NB4 (cell line): Measurements from ENCODE around the gene SLC24A4.

Experiments
- DNase-seq: peaks from one replicate; pipeline ENCODE4 v3.0.0; 2010; ENCODE audit warnings: low read depth
- H3K4me3 ChIP-seq: one replicate; pipeline ENCODE4 v1.5.1; 2011; ENCODE audit warnings: mild to moderate bottlenecking, low read depth, low read length, moderate library complexity
- MYC ChIP-seq: IDR thresholded peaks from 2 replicates; pipeline ENCODE4 v1.6.1; 2011; ENCODE audit warnings: low read depth, low read length
- POLR2A ChIP-seq: IDR thresholded peaks from 2 replicates; pipeline ENCODE4 v1.6.1; 2011; ENCODE audit warnings: mild to moderate bottlenecking; ENCODE audit not compliant: insufficient read length; ENCODE audit errors: extremely low read depth
- TF ChIP-seq, protein P1 (sequence below): IDR thresholded peaks from one replicate; pipeline ENCODE4 v1.5.1; 2012; ENCODE audit warnings: low read depth, low read length
- TF ChIP-seq, protein P2 (sequence below): IDR thresholded peaks from 2 replicates; pipeline ENCODE4 v1.6.1; 2011; ENCODE audit warnings: low read depth, low read length

The SLC24A4 gene

DNA sequence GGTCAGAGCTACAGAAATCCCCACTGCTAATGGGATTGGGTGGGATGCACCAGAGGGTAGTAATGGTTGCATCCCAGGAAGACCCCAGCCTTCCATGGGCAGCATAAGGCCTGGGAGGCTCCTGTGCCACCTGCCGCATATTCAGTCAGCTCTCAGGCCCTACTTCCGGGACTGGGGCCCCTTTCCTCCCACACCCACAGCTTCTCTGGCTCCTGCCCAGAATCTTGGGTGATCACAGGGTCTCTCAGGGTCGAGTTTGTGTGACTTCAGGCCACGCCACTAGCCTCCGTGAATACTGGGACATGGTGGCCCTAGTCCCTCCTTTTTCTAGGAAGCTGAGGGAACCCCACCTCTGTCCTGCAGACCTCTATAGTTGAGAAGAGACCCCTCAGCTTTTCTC is 123.8 kb downstream of the SLC24A4 start:
- TF ChIP-seq POLR2A (no peak), MYC (no peak)
- TF ChIP-seq, protein P1, sequence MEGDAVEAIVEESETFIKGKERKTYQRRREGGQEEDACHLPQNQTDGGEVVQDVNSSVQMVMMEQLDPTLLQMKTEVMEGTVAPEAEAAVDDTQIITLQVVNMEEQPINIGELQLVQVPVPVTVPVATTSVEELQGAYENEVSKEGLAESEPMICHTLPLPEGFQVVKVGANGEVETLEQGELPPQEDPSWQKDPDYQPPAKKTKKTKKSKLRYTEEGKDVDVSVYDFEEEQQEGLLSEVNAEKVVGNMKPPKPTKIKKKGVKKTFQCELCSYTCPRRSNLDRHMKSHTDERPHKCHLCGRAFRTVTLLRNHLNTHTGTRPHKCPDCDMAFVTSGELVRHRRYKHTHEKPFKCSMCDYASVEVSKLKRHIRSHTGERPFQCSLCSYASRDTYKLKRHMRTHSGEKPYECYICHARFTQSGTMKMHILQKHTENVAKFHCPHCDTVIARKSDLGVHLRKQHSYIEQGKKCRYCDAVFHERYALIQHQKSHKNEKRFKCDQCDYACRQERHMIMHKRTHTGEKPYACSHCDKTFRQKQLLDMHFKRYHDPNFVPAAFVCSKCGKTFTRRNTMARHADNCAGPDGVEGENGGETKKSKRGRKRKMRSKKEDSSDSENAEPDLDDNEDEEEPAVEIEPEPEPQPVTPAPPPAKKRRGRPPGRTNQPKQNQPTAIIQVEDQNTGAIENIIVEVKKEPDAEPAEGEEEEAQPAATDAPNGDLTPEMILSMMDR: no peak
- TF ChIP-seq, protein P2, sequence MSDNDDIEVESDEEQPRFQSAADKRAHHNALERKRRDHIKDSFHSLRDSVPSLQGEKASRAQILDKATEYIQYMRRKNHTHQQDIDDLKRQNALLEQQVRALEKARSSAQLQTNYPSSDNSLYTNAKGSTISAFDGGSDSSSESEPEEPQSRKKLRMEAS: no peak
- H3K4me3 ChIP-seq: no peak overlapping the region
- DNase-seq: no peak

DNA sequence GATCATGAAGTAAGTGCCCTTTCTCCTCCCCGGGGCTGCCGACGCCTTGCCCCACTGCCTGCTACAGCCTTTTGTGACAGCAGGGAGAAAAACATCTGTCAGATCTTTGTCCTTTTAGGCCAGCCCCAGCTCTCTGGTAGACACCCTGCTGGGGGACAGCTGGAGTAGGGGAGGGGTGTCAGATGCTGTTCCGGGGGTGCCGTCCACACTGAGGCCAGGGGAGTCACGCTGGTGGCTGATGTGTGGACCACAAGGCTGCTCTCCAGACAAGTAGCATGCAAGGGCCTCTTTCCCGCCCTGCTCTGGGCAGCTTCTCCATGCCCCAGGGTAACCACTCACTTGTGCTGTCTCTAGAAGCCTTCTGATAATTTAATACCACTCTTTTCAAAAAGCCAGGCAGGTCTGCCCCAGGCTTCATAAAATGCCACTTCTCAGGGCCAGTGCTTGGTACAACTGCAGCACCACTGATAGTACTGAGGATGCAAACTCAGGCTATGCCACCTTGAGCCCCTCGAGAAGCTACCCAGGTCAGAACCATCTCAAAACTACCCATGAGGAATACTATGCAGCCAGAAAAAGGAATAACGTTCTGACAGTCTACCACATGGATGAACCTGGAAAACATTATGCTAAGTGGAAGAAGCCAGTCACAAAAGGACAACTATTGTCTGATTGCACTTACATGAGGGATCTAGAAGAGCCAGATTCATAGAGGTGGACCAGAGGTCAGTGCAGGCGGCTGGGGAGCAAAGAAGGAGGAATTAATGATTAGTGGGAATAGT is 124.6 kb downstream of the SLC24A4 start:
- no peak for DNase-seq

DNA sequence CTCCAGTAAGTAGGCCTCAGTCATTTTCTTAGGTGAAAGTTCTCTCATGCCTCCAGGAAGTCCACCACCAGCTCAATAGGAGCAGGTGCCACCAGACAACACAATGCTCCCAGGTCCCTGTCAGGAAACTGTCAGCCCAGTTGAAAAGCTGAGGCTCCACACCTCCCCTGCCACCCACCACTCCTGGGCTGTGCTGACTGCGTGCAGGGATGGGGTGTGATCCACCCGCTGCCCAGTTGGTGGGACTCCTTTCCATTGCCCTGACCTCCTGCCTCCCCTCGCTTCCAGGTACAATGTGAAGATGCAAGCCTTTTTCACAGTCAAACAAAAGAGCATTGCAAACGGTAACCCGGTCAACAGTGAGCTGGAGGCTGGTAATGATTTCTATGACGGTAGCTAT is 125.8 kb downstream of the SLC24A4 start:
- H3K4me3 ChIP-seq: no peak overlapping the region
- DNase-seq: no peak
- TF ChIP-seq, protein P1: no peak
- TF ChIP-seq MYC (no peak), POLR2A (no peak)
- TF ChIP-seq, protein P2: no peak

More for the DNA sequence above, 124.6 kb downstream of the SLC24A4 start:
- H3K4me3 ChIP-seq: no peak overlapping the region
- TF ChIP-seq, protein P1: no peak
- TF ChIP-seq POLR2A (no peak), MYC (no peak)
- TF ChIP-seq, protein P2: no peak

DNA sequence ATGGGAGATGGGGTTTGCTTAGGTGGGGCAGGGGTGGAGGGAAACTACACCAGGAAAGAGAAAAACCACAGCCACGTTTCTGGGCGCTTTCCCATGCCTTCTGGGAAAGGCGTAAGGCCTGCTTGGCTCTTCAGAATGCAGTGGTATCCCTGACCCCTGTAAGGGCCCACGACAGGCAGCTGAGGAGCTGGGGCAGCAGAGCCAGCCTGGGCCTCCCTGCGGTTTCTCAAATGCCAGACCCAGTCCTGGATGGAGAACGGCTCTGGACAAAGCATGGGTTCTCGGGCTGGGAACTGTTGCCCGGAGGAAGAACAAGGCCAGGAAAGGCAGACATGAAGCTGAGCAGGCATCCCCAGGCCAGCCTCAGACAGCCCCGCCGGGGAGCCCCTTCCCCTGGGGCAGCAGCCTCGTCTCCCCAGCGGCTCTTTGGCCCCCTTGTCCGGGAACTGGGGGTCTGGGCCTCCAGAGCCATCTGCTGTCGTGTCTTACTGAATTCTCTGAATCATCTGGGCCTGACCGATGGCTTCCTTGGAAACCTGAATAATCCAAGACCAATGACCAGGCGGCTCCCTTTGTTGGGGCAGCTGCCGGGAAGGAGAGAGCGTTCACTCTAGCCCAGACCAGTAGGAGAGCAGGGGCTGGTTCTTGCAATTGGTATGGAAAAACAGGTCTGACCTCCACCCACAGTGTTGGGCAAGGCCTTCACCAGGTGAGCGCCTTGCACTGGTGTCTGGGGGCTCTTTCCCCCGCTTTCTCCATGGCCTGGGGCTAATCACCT is 126.6 kb downstream of the SLC24A4 start:
- H3K4me3 ChIP-seq: no peak overlapping the region
- DNase-seq: no peak
- TF ChIP-seq POLR2A (no peak), MYC (no peak)
- TF ChIP-seq, protein P1: no peak
- TF ChIP-seq, protein P2: no peak

DNA sequence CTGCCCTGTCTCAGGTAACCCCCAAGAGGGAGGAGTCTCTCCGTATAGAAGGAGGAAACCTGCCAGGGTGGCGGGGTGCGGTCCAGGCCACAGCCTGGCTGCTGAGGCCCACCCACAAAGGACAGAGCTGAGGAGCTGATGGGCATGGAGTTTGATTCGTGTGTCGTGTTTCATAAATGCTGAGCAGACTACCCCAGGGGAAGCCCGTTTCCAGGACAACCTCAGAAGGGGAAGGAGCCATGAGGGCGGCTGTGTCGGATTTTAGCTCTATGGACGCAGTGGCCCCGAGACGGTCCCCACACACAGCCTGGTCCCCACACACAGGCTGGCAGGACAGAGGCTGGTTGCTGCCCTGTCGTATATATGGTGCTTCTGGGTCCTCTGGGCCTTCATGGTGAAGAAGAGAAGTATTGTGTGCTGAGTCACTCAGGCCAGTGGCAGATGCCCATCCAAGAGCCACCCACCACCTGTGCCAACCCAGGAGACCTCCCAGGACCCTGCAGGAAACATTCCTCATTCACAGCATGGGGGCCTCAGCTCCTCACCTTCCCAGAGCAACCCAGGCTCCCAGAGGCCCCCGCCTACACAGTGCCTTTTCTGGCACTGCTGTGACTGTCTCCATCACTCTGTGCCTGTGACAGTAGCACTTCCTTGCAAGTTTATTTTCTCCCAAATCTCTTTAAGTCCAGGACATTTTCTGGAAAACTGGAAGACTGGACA is 127.5 kb downstream of the SLC24A4 start:
- TF ChIP-seq POLR2A (no peak), MYC (no peak)
- TF ChIP-seq, protein P1: no peak
- TF ChIP-seq, protein P2: no peak
- DNase-seq: no peak
- no peak overlapping the region for H3K4me3 ChIP-seq
